Glutamatergic neuron (in vitro differentiated cells): ENCODE results near the gene ASB2. TPM values are rescaled to one million over a fixed set of nuclear protein-coding genes. Genes with fewer than 3 reads are reported as not detected.

ENCODE experiments used
- DNase-seq: peaks from one replicate; pipeline ENCODE4 v3.0.0; 2022
- H3K27ac Mint-ChIP-seq: one replicate; pipeline ENCODE4 v1.8.0; 2020; ENCODE audit warnings: mild to moderate bottlenecking, mixed read lengths, inconsistent platforms; ENCODE audit not compliant: unreplicated experiment
- H3K27me3 Mint-ChIP-seq: one replicate; pipeline ENCODE4 v1.8.0; 2020; ENCODE audit warnings: mild to moderate bottlenecking, moderate library complexity, mixed read lengths, inconsistent platforms; ENCODE audit not compliant: unreplicated experiment
- H3K36me3 Mint-ChIP-seq: one replicate; pipeline ENCODE4 v1.8.0; 2020; ENCODE audit warnings: mild to moderate bottlenecking, mixed read lengths, inconsistent platforms; ENCODE audit not compliant: unreplicated experiment
- H3K4me1 Mint-ChIP-seq: one replicate; pipeline ENCODE4 v1.8.0; 2020; ENCODE audit warnings: mild to moderate bottlenecking, low read depth, mixed read lengths, inconsistent platforms; ENCODE audit not compliant: unreplicated experiment
- H3K4me3 Mint-ChIP-seq: one replicate; pipeline ENCODE4 v1.8.0; 2020; ENCODE audit warnings: mild to moderate bottlenecking, mixed read lengths, inconsistent platforms; ENCODE audit not compliant: unreplicated experiment
- H3K9me3 Mint-ChIP-seq: one replicate; pipeline ENCODE4 v1.8.0; 2020; ENCODE audit warnings: mild to moderate bottlenecking, moderate library complexity, mixed read lengths, inconsistent platforms; ENCODE audit not compliant: unreplicated experiment
- total RNA-seq: library from RNA; stranded (reverse); fragmentation: NEBNext Ultra II Directional; extraction: Animal tissue kit (Norgen Biotek cat#: 25700); gene quantifications from one replicate; pipeline ENCODE4 v1.2.1, GENCODE V29; 2021; ENCODE audit not compliant: unreplicated experiment
- TF ChIP-seq, protein P1 (sequence below): fragments of 200-600 bp; sonication (generic); IDR thresholded peaks from one replicate; pipeline ENCODE4 v1.5.0; 2021; ENCODE audit not compliant: partially characterized antibody, unreplicated experiment

The ASB2 gene
- total RNA-seq, 1 donor from 2014 or later, result 16.6 TPM

DNA sequence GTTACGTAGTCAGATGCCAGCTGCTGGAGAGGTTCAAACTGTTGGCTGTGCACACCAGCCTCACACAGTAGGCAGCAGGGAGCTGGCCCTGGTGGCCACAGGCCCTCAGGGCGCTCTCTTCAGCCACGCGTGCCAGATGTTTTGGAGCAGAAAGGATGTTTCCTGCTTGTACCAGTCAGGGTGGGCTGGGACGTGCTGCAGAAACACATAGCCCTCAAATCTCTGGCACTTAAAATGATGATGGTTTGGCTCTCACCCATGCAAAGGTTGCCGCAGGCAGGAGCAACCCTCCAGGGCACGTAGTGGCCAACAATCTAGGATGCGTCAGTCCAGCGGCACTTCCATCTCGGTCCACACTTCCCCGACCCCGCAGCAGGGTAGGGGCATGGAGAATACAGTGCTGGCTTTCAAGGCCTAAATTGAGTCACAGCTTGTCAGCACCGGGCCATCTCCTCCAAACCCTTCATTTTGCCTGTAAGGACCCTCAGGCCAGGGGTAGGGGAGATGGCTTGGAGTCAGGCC lies 50.9 kb downstream of the ASB2 start:
- H3K36me3 Mint-ChIP-seq, result no peaks in the 10 kb centered on the region
- no peaks in the 10 kb centered on the region for H3K4me1 Mint-ChIP-seq
- H3K27ac Mint-ChIP-seq, result no peak overlapping the region
- DNase-seq, result no peak
- H3K9me3 Mint-ChIP-seq, result peaks cover 3% of the 10 kb centered on the region
- TF ChIP-seq, protein P1, sequence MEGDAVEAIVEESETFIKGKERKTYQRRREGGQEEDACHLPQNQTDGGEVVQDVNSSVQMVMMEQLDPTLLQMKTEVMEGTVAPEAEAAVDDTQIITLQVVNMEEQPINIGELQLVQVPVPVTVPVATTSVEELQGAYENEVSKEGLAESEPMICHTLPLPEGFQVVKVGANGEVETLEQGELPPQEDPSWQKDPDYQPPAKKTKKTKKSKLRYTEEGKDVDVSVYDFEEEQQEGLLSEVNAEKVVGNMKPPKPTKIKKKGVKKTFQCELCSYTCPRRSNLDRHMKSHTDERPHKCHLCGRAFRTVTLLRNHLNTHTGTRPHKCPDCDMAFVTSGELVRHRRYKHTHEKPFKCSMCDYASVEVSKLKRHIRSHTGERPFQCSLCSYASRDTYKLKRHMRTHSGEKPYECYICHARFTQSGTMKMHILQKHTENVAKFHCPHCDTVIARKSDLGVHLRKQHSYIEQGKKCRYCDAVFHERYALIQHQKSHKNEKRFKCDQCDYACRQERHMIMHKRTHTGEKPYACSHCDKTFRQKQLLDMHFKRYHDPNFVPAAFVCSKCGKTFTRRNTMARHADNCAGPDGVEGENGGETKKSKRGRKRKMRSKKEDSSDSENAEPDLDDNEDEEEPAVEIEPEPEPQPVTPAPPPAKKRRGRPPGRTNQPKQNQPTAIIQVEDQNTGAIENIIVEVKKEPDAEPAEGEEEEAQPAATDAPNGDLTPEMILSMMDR, result no peak
- H3K27me3 Mint-ChIP-seq, result no peaks in the 10 kb centered on the region
- no peak overlapping the region for H3K4me3 Mint-ChIP-seq

DNA sequence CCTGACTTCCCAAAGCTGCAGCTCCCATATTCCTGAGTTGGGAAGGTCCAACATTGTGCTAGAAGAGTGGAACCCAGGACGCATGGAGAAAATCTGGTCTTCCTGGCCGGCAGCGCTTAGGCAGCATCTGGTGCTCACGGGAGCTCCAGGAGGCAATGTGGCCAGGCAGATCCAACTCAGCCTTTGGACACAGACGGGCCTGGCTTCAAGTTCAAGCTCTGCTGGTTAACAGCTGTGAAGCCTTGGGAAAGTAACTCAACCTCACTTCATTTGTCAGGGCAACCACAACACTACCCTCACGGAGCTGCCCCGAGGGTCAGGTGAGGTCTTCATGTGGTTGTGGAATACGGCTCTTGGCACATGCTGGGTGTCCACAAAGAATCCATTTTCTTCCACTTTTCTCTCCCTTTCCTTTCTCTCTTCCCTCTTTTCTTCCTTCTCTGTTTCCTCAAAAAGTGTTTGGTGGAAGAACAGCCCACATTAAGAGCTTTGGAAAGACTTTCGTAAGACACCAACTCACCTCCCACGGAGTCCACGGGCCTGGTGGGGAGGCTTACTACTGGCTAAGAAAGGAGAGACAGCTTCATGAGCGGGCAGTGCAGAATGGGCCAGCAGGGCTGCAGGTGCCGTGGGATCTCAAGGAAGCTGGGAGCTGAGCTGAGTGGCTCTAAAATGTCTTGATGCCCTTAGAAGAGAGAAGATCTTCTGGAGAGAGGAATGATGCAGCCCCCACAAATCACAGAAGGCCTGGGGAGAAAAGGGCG lies 51.6 kb downstream of the ASB2 start:
- Mint-ChIP-seq H3K36me3 (peaks cover 5% of the 10 kb centered on the region), H3K9me3 (peaks cover 3% of the 10 kb centered on the region), H3K4me3 (no peak overlapping the region), H3K27ac (no peak overlapping the region), H3K4me1 (no peaks in the 10 kb centered on the region), H3K27me3 (no peaks in the 10 kb centered on the region)
- DNase-seq, result no peak
- TF ChIP-seq, protein P1, result no peak

DNA sequence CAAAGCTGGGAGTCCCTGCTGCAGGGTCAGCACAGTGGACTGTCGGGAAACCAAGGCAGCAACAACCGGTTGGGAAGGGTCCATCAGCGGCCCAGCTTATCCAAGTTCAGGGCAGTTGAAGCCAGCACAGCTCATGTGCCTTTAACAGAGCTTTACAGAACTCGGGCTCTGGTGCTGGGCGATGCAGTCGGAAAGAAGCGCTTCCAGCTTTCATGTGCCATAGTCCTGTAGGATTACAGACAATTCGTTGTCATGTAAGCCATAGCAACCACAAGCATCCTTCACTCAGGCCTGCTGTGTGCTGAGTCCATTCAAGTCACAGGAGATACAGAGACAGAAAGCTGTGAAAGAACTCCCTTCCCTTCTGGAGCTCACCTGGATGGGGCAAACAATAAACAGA lies 52.7 kb downstream of the ASB2 start:
- no peak for DNase-seq
- Mint-ChIP-seq H3K27ac (no peak overlapping the region), H3K4me3 (no peak overlapping the region), H3K4me1 (no peaks in the 10 kb centered on the region), H3K9me3 (peaks cover 3% of the 10 kb centered on the region), H3K36me3 (peaks cover 10% of the 10 kb centered on the region), H3K27me3 (no peaks in the 10 kb centered on the region)
- TF ChIP-seq, protein P1, result no peak

DNA sequence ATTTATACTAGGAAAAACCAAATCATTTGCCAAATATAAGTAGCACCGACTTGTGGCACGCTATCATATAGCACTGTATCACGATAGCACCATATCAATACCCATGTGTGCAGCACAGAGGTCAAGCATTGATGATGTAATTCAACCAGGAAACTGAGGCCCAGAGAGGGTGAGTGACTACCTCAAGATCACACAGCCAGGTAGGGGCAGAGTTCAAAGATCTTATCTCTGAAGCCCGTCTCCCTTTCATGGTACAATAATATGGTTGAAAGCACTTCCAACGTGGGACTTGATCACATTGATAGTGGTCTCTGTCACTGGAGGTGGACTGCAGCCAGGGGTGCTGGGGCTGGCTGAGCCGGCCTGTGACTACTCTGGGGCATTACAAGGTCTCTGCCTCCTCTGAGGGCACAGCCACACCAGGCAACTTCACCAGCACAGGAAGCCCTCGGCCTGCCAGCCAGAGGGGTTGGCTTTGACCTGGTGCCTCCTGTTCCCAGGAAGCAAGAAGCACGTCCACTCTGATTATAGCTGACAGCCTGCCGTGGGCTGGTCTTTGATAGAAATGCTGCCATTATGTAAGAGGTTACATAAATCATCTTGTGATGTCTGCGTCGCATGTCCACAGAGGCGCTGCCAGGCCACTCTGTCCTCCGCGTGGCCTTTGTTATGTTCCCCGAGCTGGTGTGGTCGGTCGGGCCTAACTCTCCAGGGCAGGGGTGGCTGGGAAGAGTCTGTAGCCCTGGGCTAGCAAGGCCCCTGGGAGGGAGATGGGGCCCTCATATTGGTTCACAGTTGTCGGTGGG lies 55.2 kb downstream of the ASB2 start:
- no peaks in the 10 kb centered on the region for H3K4me1 Mint-ChIP-seq
- peaks cover 17% of the 10 kb centered on the region for H3K36me3 Mint-ChIP-seq
- DNase-seq, result no peak
- TF ChIP-seq, protein P1, result no peak
- H3K4me3 Mint-ChIP-seq, result no peak overlapping the region
- no peak overlapping the region for H3K27ac Mint-ChIP-seq
- H3K27me3 Mint-ChIP-seq, result no peaks in the 10 kb centered on the region
- peaks cover 3% of the 10 kb centered on the region for H3K9me3 Mint-ChIP-seq
